Astrocyte of the cerebellum (primary cell): ENCODE results near the gene MAP7D1.
"Not testable (repeated sequence)": the region's sequence is repeated elsewhere in the genome, so short reads cannot be mapped to it uniquely, and the experiment has no call there.

Experiments
- DNase-seq: peaks from one replicate; pipeline ENCODE4 v3.0.0-alpha.2; 2011; ENCODE audit warnings: low read depth
- H3K4me3 ChIP-seq: 2 replicates; pipeline ENCODE4 v1.5.1; 2011; ENCODE audit warnings: mild to moderate bottlenecking, low read depth, low read length, moderate library complexity
- CTCF ChIP-seq: IDR thresholded peaks from 2 replicates; pipeline ENCODE4 v1.5.1; 2012; ENCODE audit warnings: low read length, low read depth, moderate library complexity, mild to moderate bottlenecking; ENCODE audit errors: missing control alignments
- in situ Hi-C: cut with HindIII; loops from 2 replicates; pipeline ENCODE4 v1.10.0; 2017; ENCODE audit warnings: low sequenced_read_pairs

The MAP7D1 gene

GRCh38 chr1:36154335-36154734 is 1.6 kb upstream of the MAP7D1 start:
- in situ Hi-C loops, result no loop called here
- no peak for TF ChIP-seq CTCF
- no peak overlapping the region for H3K4me3 ChIP-seq
- DNase-seq, result no peak

- in situ Hi-C loops, result no loop called here
- TF ChIP-seq CTCF, result no peak
- peak overlapping the region; percentile 68 for H3K4me3 ChIP-seq
- no peak for DNase-seq
Measured at GRCh38 chr1:36154765-36155407, 1.1 kb upstream of the MAP7D1 start.

GRCh38 chr1:36156329-36157114 is 562 bp downstream of the MAP7D1 start:
- in situ Hi-C loops, result no loop called here
- H3K4me3 ChIP-seq, result peak overlapping the region; percentile 68
- no peak for TF ChIP-seq CTCF
- DNase-seq, result no peak

GRCh38 chr1:36157115-36157903 is 1.3 kb downstream of the MAP7D1 start:
- in situ Hi-C loops, result no loop called here
- H3K4me3 ChIP-seq, result peak overlapping the region; percentile 68
- no peak for TF ChIP-seq CTCF
- DNase-seq, result no peak

- TF ChIP-seq CTCF, result no peak
- in situ Hi-C loops, result no loop called here
- DNase-seq, result no peak
- peak overlapping the region; percentile 68 for H3K4me3 ChIP-seq
Measured at GRCh38 chr1:36157973-36158826, 2.2 kb downstream of the MAP7D1 start.

- in situ Hi-C loops, DNase-seq: not testable (repeated sequence)
- peak overlapping the region; percentile 68 for H3K4me3 ChIP-seq
Measured at GRCh38 chr1:36158827-36159252, 2.9 kb downstream of the MAP7D1 start.
